A673 (cell line): ENCODE measurements around the gene LPAR2. TPM values are rescaled to one million over a fixed set of nuclear protein-coding genes. Genes with fewer than 3 reads are reported as not detected.
A peak's percentile ranks its signal among the peaks of the same experiment; 100 is the strongest.
"Not testable (repeated sequence)": the region's sequence is repeated elsewhere in the genome, so short reads cannot be mapped to it uniquely, and the experiment has no call there.

Source experiments
- BruUV-seq: library from RNA; stranded (reverse); fragments of 400-500 nt; replicated peaks from 2 replicates; lab custom pipeline; 2021; lab: Mats Ljungman, UMichigan
- CTCF ChIA-PET: fragments of 300-600 bp; sonication (Branson Sonifier 250); formaldehyde crosslinking; loops from one replicate; lab custom pipeline; 2022; ENCODE audit warnings: antibody characterized with exemption; lab: Charles Lee
- POLR2A ChIA-PET: fragments of 300-600 bp; sonication (Branson Sonifier 250); formaldehyde crosslinking; loops from one replicate; lab custom pipeline; 2022; ENCODE audit warnings: antibody characterized with exemption; ENCODE audit not compliant: low non-redundant PET; lab: Charles Lee
- DNase-seq: peaks from one replicate; pipeline ENCODE4 v3.0.0-alpha.2; 2015; ENCODE audit warnings: low spot score
- H3K27ac ChIP-seq: fragments of 200-600 bp; sonication (generic); 2 replicates; pipeline ENCODE4 v1.5.1; 2016; ENCODE audit warnings: mixed run types, low read depth, mild to moderate bottlenecking, mixed read lengths, antibody characterized with exemption, low read length; ENCODE audit not compliant: poor library complexity, severe bottlenecking
- H3K27me3 ChIP-seq: fragments of 200-600 bp; sonication (generic); replicated peaks from 2 replicates; pipeline ENCODE4 v1.6.1; 2017; ENCODE audit warnings: mixed run types, low read depth, mild to moderate bottlenecking, mixed read lengths, antibody characterized with exemption, low read length; ENCODE audit not compliant: insufficient read depth, poor library complexity
- H3K36me3 ChIP-seq: fragments of 200-600 bp; sonication (generic); 2 replicates; pipeline ENCODE4 v1.6.1; 2016; ENCODE audit warnings: mixed run types, mild to moderate bottlenecking, mixed read lengths, antibody characterized with exemption, low read length; ENCODE audit not compliant: insufficient read depth, poor library complexity, severe bottlenecking
- H3K4me1 ChIP-seq: fragments of 200-600 bp; sonication (generic); 2 replicates; pipeline ENCODE4 v1.6.1; 2017; ENCODE audit warnings: mixed run types, mild to moderate bottlenecking, mixed read lengths, antibody characterized with exemption, low read length; ENCODE audit not compliant: insufficient read depth, poor library complexity, severe bottlenecking
- H3K4me3 ChIP-seq: fragments of 200-600 bp; sonication (generic); 2 replicates; pipeline ENCODE4 v1.5.1; 2016; ENCODE audit warnings: low read depth, mixed run types, mild to moderate bottlenecking, mixed read lengths, low read length; ENCODE audit not compliant: poor library complexity, severe bottlenecking
- H3K9me3 ChIP-seq: fragments of 200-600 bp; sonication (generic); 2 replicates; pipeline ENCODE4 v1.6.1; 2016; ENCODE audit warnings: mixed run types, low read depth, mild to moderate bottlenecking, mixed read lengths, antibody characterized with exemption, low read length; ENCODE audit not compliant: poor library complexity, severe bottlenecking
- CTCF ChIP-seq: fragments of 300-800, 200-600 bp; sonication (generic); conservative IDR thresholded peaks from 2 replicates; pipeline ENCODE4 v1.5.1; 2017; ENCODE audit warnings: low read depth, mild to moderate bottlenecking, antibody characterized with exemption, low read length, moderate library complexity, mixed read lengths
- EZH2 ChIP-seq: fragments of 200-600 bp; sonication (generic); IDR thresholded peaks from 2 replicates; pipeline ENCODE4 v1.6.1; 2017; ENCODE audit warnings: borderline replicate concordance, low read depth, mild to moderate bottlenecking, mixed read lengths, antibody characterized with exemption, low read length; ENCODE audit not compliant: poor library complexity, severe bottlenecking
- intact Hi-C: fragments of 100-400 bp; cut with micrococcal nuclease; formaldehyde crosslinking; loops from one replicate; pipeline ENCODE4 v1.10.0; 2022; ENCODE audit not compliant: unreplicated experiment
- total RNA-seq: library from RNA; stranded (reverse); gene quantifications from 2 replicates; pipeline ENCODE4 v1.2.3, GENCODE V29; 2021

The LPAR2 gene
- total RNA-seq, 1 experiment from 2014 or later = 17.2 TPM

- POLR2A ChIA-PET = interaction anchor here (0.6 kb wide), 1 partner anchor 175 kb away, joined by 6 read pairs; no protein-coding TSS in a partner anchor
- intact Hi-C loops = no loop called here
- Histone ChIP-seq H3K27ac (no peak overlapping the region), H3K9me3 (peaks cover 5% of the 10 kb centered on the region), H3K4me1 (peaks cover 9% of the 10 kb centered on the region), H3K36me3 (peaks cover 17% of the 10 kb centered on the region), H3K27me3 (no peaks in the 10 kb centered on the region), H3K4me3 (no peak overlapping the region)
- CTCF ChIA-PET = interaction anchor here (0.7 kb wide), 1 partner anchor 56 kb away, joined by 5 read pairs; no protein-coding TSS in a partner anchor
- BruUV-seq = no TSS peak
- no peak for TF ChIP-seq EZH2
- no peak for TF ChIP-seq CTCF
- no peak for DNase-seq
Measured at GRCh38 chr19:19672816-19673215, 44.8 kb upstream of the LPAR2 start.

- DNase-seq = no peak
- BruUV-seq = no TSS peak
- Histone ChIP-seq H3K4me3 (peak overlapping the region; percentile 90), H3K4me1 (peaks cover 9% of the 10 kb centered on the region), H3K27me3 (no peaks in the 10 kb centered on the region), H3K27ac (no peak overlapping the region), H3K36me3 (peaks cover 6% of the 10 kb centered on the region), H3K9me3 (no peaks in the 10 kb centered on the region)
- TF ChIP-seq EZH2 (no peak), CTCF (no peak)
- ChIA-PET POLR2A (no interaction called here), CTCF (no interaction called here)
- intact Hi-C loops = no loop called here
Measured at GRCh38 chr19:19670070-19670551, 42.1 kb upstream of the LPAR2 start.

GRCh38 chr19:19668230-19669012, 40.4 kb upstream of the LPAR2 start, which contains the start of gene ZNF101:
Gene ZNF101 (plus strand): TSS chr19:19668839. CDS start chr19:19668964, 125 bp downstream.
- Histone ChIP-seq H3K36me3 (peaks cover 6% of the 10 kb centered on the region), H3K4me3 (peak within 1 kb of the TSS; percentile 90), H3K27me3 (no peaks in the 10 kb centered on the region), H3K4me1 (peaks cover 9% of the 10 kb centered on the region), H3K9me3 (no peaks in the 10 kb centered on the region), H3K27ac (peak within 1 kb of the TSS; percentile 85)
- TF ChIP-seq EZH2 = no peak
- no peak for TF ChIP-seq CTCF
- no TSS peak for BruUV-seq
- DNase-seq = peak; percentile 96
- ChIA-PET CTCF (no interaction called here), POLR2A (interaction anchor here (0.5 kb wide), 1 partner anchor 243 kb away, joined by 5 read pairs; no protein-coding TSS in a partner anchor)
- intact Hi-C loops = no loop called here

GRCh38 chr19:19665420-19665948, 37.5 kb upstream of the LPAR2 start:
- intact Hi-C loops, H3K9me3 ChIP-seq, H3K27me3 ChIP-seq, BruUV-seq, H3K4me3 ChIP-seq, H3K27ac ChIP-seq, DNase-seq, POLR2A ChIA-PET, H3K36me3 ChIP-seq, CTCF ChIA-PET: not testable (repeated sequence)
- peaks cover 21% of the 10 kb centered on the region for H3K4me1 ChIP-seq
